GM12878 (cell line): ENCODE measurements around the gene CLEC7A. TPM values are rescaled to one million over a fixed set of nuclear protein-coding genes. Genes with fewer than 3 reads are reported as not detected.

Experiments used
- ATAC-seq: fragments of 200-7000 bp; cut with Tn5 transposase; 3 replicates; pipeline ENCODE4 v1.9.1; 2020; ENCODE audit warnings: mild to moderate bottlenecking, moderate library complexity
- BruUV-seq: library from RNA; stranded (reverse); fragments of 400-500 nt; replicated peaks from 2 replicates; lab custom pipeline; 2021; lab: Mats Ljungman, UMichigan
- CTCF ChIA-PET: fragments of 300-600 bp; sonication (Branson Sonifier 250); formaldehyde crosslinking; extraction: SDS; loops from one replicate; lab custom pipeline; 2021; ENCODE audit warnings: inconsistent platforms; lab: Yijun Ruan, JAX
- POLR2A ChIA-PET: fragments of 350-600 bp; formaldehyde crosslinking; extraction: SDS; loops from one replicate; lab custom pipeline; 2021; ENCODE audit warnings: inconsistent platforms; lab: Charles Lee
- RAD21 ChIA-PET: fragments of 300-600 bp; sonication (Branson Sonifier 250); formaldehyde crosslinking; loops from one replicate; lab custom pipeline; 2023; ENCODE audit warnings: antibody characterized with exemption; ENCODE audit not compliant: unreplicated experiment; lab: Charles Lee
- SMC1A ChIA-PET: fragments of 300-600 bp; sonication (Branson Sonifier 250); formaldehyde crosslinking; loops from one replicate; lab custom pipeline; 2023; ENCODE audit not compliant: unreplicated experiment, uncharacterized antibody; lab: Charles Lee
- DNase-seq: peaks from one replicate; pipeline ENCODE4 v3.0.0-alpha.2; 2011; ENCODE audit warnings: low read depth, low spot score
- FAIRE-seq: peaks from 3 replicates; lab custom pipeline; 2011; peaks lifted over from hg19 to GRCh38; lab: Jason Lieb, UNC
- H2AFZ ChIP-seq: 2 replicates; pipeline ENCODE4 v1.6.0; 2011; ENCODE audit warnings: low read depth, low read length, control low read depth; ENCODE audit not compliant: control insufficient read depth
- H3K27ac ChIP-seq: 2 replicates; pipeline ENCODE4 v1.5.1; 2011; ENCODE audit warnings: control low read depth; ENCODE audit not compliant: control insufficient read depth, insufficient read depth
- H3K27me3 ChIP-seq, 2 experiments: replicated peaks in 1 of 2; 2 replicates each; pipeline versions ENCODE4 v1.6.0 to v1.6.1; 2011; ENCODE audit warnings: low read length in 1 of 2; ENCODE audit not compliant: control insufficient read depth in 2 of 2, insufficient read depth in 2 of 2
- H3K36me3 ChIP-seq, 2 experiments: 2 replicates each; pipeline ENCODE4 v1.5.1; 2011; ENCODE audit warnings: low read length in 1 of 2; ENCODE audit not compliant: control insufficient read depth in 2 of 2, insufficient read depth in 2 of 2
- H3K4me1 ChIP-seq: 2 replicates; pipeline ENCODE4 v1.6.1; 2011; ENCODE audit warnings: mild to moderate bottlenecking, low read length, moderate library complexity, mixed read lengths; ENCODE audit not compliant: control insufficient read depth, insufficient read depth
- H3K4me2 ChIP-seq: 2 replicates; pipeline ENCODE4 v1.6.0; 2011; ENCODE audit warnings: control low read depth; ENCODE audit not compliant: control insufficient read depth, insufficient read depth
- H3K4me3 ChIP-seq: fragments of 200-600 bp; sonication (generic); 2 replicates; pipeline ENCODE4 v1.5.1; 2016
- H3K79me2 ChIP-seq: 2 replicates; pipeline ENCODE4 v1.6.0; 2011; ENCODE audit warnings: low read length; ENCODE audit not compliant: control insufficient read depth, insufficient read depth
- H3K9ac ChIP-seq: 2 replicates; pipeline ENCODE4 v1.8.0; 2011; ENCODE audit warnings: low read length, control low read depth, mixed read lengths; ENCODE audit not compliant: control insufficient read depth, insufficient read depth
- H3K9me3 ChIP-seq: replicated peaks from 3 replicates; pipeline ENCODE4 v1.5.1; 2011; ENCODE audit warnings: mild to moderate bottlenecking, low read length; ENCODE audit not compliant: control insufficient read depth, insufficient read depth
- H4K20me1 ChIP-seq: 2 replicates; pipeline ENCODE4 v1.6.0; 2011; ENCODE audit not compliant: control insufficient read depth, insufficient read depth
- BCL3 ChIP-seq: IDR thresholded peaks from 2 replicates; pipeline ENCODE4 v1.6.1; 2011; ENCODE audit warnings: borderline replicate concordance, low read depth, mild to moderate bottlenecking, moderate library complexity, low read length; ENCODE audit not compliant: insufficient read depth, poor library complexity, severe bottlenecking
- CBFB ChIP-seq: IDR thresholded peaks from 2 replicates; pipeline ENCODE4 v1.6.1; 2016; ENCODE audit warnings: antibody characterized with exemption, low read depth
- EED ChIP-seq: sonication (generic); IDR thresholded peaks from 2 replicates; pipeline ENCODE4 v1.6.1; 2016; ENCODE audit warnings: antibody characterized with exemption, low read depth
- IKZF2 ChIP-seq, 2 experiments: fragments of 450-650 bp; IDR thresholded peaks; 2 replicates each; pipeline ENCODE4 v1.6.1; 2017; ENCODE audit warnings: mild to moderate bottlenecking in 2 of 2, moderate library complexity in 2 of 2
- LARP7 ChIP-seq: fragments of 450-650 bp; IDR thresholded peaks from 2 replicates; pipeline ENCODE4 v1.6.1; 2017; ENCODE audit warnings: mild to moderate bottlenecking
- NFIC ChIP-seq: IDR thresholded peaks from 2 replicates; pipeline ENCODE4 v1.6.1; 2012; ENCODE audit warnings: low read depth, mild to moderate bottlenecking, inconsistent platforms, low read length, moderate library complexity
- NR2C2 ChIP-seq: IDR thresholded peaks from 2 replicates; pipeline ENCODE4 v1.6.1; 2011; ENCODE audit warnings: borderline replicate concordance, low read depth; ENCODE audit not compliant: control insufficient read depth, insufficient read length
- PML ChIP-seq: IDR thresholded peaks from 2 replicates; pipeline ENCODE4 v1.6.1; 2012; ENCODE audit warnings: low read length, inconsistent platforms
- RAD51 ChIP-seq: fragments of 450-650 bp; IDR thresholded peaks from 2 replicates; pipeline ENCODE4 v1.6.1; 2016; ENCODE audit warnings: moderate library complexity, mild to moderate bottlenecking, inconsistent platforms
- SIN3A ChIP-seq: IDR thresholded peaks from 2 replicates; pipeline ENCODE4 v1.6.1; 2012; ENCODE audit warnings: low read depth, low read length, improper control_type of control experiment
- SIX5 ChIP-seq: IDR thresholded peaks from 2 replicates; pipeline ENCODE4 v1.6.1; 2011; ENCODE audit warnings: mild to moderate bottlenecking, low read depth, low read length, moderate library complexity; ENCODE audit not compliant: severe bottlenecking
- TCF12 ChIP-seq: IDR thresholded peaks from 2 replicates; pipeline ENCODE4 v1.6.1; 2011; ENCODE audit warnings: low read depth, mild to moderate bottlenecking, low read length
- ZBTB33 ChIP-seq: fragments of 450-650 bp; IDR thresholded peaks from 2 replicates; pipeline ENCODE4 v1.6.1; 2017; ENCODE audit warnings: mild to moderate bottlenecking
- WGBS: methylation state at CpG from one replicate; pipeline ENCODE4 v1.1.6; 2016; ENCODE audit warnings: low lambda C conversion rate; ENCODE audit not compliant: insufficient replicate concordance, insufficient coverage; ENCODE audit errors: missing lambda C conversion rate; 5-methylcytosine and 5-hydroxymethylcytosine counted together
- in situ Hi-C: fragments of 300-500 bp; cut with MboI; formaldehyde crosslinking; loops from 9 replicates; pipeline ENCODE4 v1.14.3; 2018; ENCODE audit warnings: mixed read lengths
- intact Hi-C: fragments of 100-400 bp; cut with micrococcal nuclease; formaldehyde crosslinking; loops from one replicate; pipeline ENCODE4 v1.14.2; 2022; ENCODE audit not compliant: unreplicated experiment
- polyA plus RNA-seq, 11 experiments: library from polyadenylated mRNA; depleted of rRNA in 4 of 11; unstranded in 6 of 11; stranded (reverse) in 5 of 11; fragments of >200 nt; fragmentation: Nextera tagmentation in 4 of 11; fragmentation: Illumina TruSeq in 1 of 11; extraction: Ambion mirVana in 4 of 11; extraction: Trizol in 1 of 11; gene quantifications; 1 replicate in 1 of 11; 2 replicates in 10 of 11; pipeline versions ENCODE4 v1.2.1 to v1.2.3, GENCODE V29; 2011 to 2016; ENCODE audit warnings: inconsistent platforms in 2 of 11, missing spikeins in 2 of 11, low read depth in 1 of 11
- total RNA-seq, 4 experiments: library from RNA; depleted of rRNA in 3 of 4; stranded (reverse); fragments of >200 nt in 3 of 4; fragmentation: Illumina TruSeq in 1 of 4; extraction: Trizol in 1 of 4; gene quantifications; 2 replicates each; pipeline versions ENCODE4 v1.2.1 to v1.2.3, GENCODE V29; 2013 to 2021
- TF ChIP-seq, protein P1 (sequence below): IDR thresholded peaks from 2 replicates; pipeline ENCODE4 v1.6.1; 2012; ENCODE audit warnings: low read length, inconsistent platforms

Gene CLEC7A
- total and polyA plus RNA-seq, 10 of the 15 experiments (the other 5 are each of a cell fraction or from before 2014, with no cell fraction given) = not detected

DNA sequence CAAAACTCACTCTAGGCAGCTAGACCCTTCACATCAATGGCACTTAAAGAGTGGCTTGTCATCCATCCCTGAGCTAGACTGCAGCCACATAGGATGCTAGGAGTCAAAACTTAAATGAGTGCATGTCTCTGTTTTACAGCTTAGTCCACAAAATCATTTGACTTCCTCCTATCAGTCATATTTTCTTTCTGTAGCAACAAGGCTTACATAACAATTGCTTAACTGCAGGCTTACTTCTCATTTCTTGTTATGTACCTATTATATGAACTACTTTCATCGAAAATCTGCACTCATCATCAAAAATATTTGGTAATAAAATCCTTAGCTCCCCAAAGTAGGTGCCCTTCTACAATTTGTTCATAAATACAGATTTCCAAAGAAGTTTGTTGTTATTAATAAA is 61.4 kb downstream of the CLEC7A start:
- TF ChIP-seq IKZF2 (IDR thresholded peaks at IDR 0.05) (no peak), RAD51 (no peak)
- TF ChIP-seq, protein P1, sequence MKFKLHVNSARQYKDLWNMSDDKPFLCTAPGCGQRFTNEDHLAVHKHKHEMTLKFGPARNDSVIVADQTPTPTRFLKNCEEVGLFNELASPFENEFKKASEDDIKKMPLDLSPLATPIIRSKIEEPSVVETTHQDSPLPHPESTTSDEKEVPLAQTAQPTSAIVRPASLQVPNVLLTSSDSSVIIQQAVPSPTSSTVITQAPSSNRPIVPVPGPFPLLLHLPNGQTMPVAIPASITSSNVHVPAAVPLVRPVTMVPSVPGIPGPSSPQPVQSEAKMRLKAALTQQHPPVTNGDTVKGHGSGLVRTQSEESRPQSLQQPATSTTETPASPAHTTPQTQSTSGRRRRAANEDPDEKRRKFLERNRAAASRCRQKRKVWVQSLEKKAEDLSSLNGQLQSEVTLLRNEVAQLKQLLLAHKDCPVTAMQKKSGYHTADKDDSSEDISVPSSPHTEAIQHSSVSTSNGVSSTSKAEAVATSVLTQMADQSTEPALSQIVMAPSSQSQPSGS = no peak
- Histone ChIP-seq H3K27me3 (peaks cover 0 to 1% of the 10 kb centered on the region in 2 experiments; a peak in 1 of 4 replicates), H4K20me1 (no peaks in the 10 kb centered on the region), H2AFZ (no peak overlapping the region), H3K9ac (no peak overlapping the region), H3K9me3 (no peaks in the 10 kb centered on the region), H3K79me2 (no peaks in the 10 kb centered on the region), H3K36me3 (no peaks in the 10 kb centered on the region), H3K4me3 (no peak overlapping the region), H3K4me2 (no peak overlapping the region), H3K27ac (no peak overlapping the region), H3K4me1 (peaks cover 9% of the 10 kb centered on the region)
- RAD21 ChIA-PET = no interaction called here
- CTCF ChIA-PET = interaction anchor here (1.0 to 1.1 kb wide), 3 partner anchors 32 to 58 kb away, joined by 3 to 4 read pairs (median 3); partner anchors contain the start of gene CLEC12B
- 4% methylated on average over 1 of the region's 1 CpG for WGBS
- ATAC-seq (no peak), DNase-seq (no peak), FAIRE-seq (no peak)
- intact Hi-C loops (no loop called here), in situ Hi-C loops (no loop called here)
- BruUV-seq = no TSS peak
- SMC1A ChIA-PET = interaction anchor here (1.1 kb wide), 1 partner anchor 23 kb away, joined by 6 read pairs; no protein-coding TSS in a partner anchor
- POLR2A ChIA-PET = no interaction called here

- Histone ChIP-seq H3K9ac (no peak overlapping the region), H3K9me3 (no peaks in the 10 kb centered on the region), H3K4me1 (peaks cover 9% of the 10 kb centered on the region), H3K79me2 (no peaks in the 10 kb centered on the region), H3K27me3 (peaks cover 0 to 1% of the 10 kb centered on the region in 2 experiments; a peak in 1 of 4 replicates), H3K27ac (no peak overlapping the region), H4K20me1 (no peaks in the 10 kb centered on the region), H3K4me2 (no peak overlapping the region), H3K36me3 (no peaks in the 10 kb centered on the region), H2AFZ (no peak overlapping the region), H3K4me3 (no peak overlapping the region)
- in situ Hi-C loops (no loop called here), intact Hi-C loops (no loop called here)
- WGBS = 0% methylated on average over 3 of the region's 3 CpGs
- no peak for FAIRE-seq
- no peak for DNase-seq
- BruUV-seq = no TSS peak
- ChIA-PET RAD21 (no interaction called here), POLR2A (no interaction called here), SMC1A (no interaction called here), CTCF (interaction anchor here (0.7 to 1.1 kb wide), 3 partner anchors 24 to 58 kb away, joined by 3 to 4 read pairs (median 3); no protein-coding TSS in a partner anchor)
- no peak for ATAC-seq
- TF ChIP-seq IKZF2 (IDR thresholded peaks at IDR 0.05) (no peak), EED (no peak), TCF12 (no peak), CBFB (no peak), LARP7 (no peak), SIN3A (no peak), NR2C2 (no peak), SIX5 (no peak), ZBTB33 (no peak), NFIC (no peak), PML (no peak), BCL3 (no peak)
These were observed 62.1 kb downstream of the CLEC7A start for GRCh38 chr12:10067942-10068341.
